Astrocyte of the spinal cord (primary cell): Measurements from ENCODE around the gene CELSR2.
A peak's percentile ranks its signal among the peaks of the same experiment; 100 is the strongest.

Experiments used
- DNase-seq: peaks from one replicate; pipeline ENCODE4 v3.0.0; 2011; ENCODE audit warnings: low read depth, low spot score
- H3K4me3 ChIP-seq: 2 replicates; pipeline ENCODE4 v1.5.1; 2011; ENCODE audit warnings: low read depth, mild to moderate bottlenecking, low read length, moderate library complexity
- in situ Hi-C: cut with HindIII; loops from 2 replicates; pipeline ENCODE4 v1.10.0; 2017; ENCODE audit warnings: low sequenced_read_pairs
- TF ChIP-seq, protein P1 (sequence below): IDR thresholded peaks from 2 replicates; pipeline ENCODE4 v1.5.1; 2012; ENCODE audit warnings: low read depth, mild to moderate bottlenecking, low read length, inconsistent platforms

The CELSR2 gene

GRCh38 chr1:109306832-109307273 lies 57.5 kb downstream of the CELSR2 start, which contains the start of gene MYBPHL:
TSS of gene MYBPHL (minus strand) at chr1:109307011. CDS start at chr1:109306991, 20 bp downstream.
- H3K4me3 ChIP-seq: no peak within 1 kb of the TSS
- in situ Hi-C loops: no loop called here
- DNase-seq: no peak
- TF ChIP-seq, protein P1, sequence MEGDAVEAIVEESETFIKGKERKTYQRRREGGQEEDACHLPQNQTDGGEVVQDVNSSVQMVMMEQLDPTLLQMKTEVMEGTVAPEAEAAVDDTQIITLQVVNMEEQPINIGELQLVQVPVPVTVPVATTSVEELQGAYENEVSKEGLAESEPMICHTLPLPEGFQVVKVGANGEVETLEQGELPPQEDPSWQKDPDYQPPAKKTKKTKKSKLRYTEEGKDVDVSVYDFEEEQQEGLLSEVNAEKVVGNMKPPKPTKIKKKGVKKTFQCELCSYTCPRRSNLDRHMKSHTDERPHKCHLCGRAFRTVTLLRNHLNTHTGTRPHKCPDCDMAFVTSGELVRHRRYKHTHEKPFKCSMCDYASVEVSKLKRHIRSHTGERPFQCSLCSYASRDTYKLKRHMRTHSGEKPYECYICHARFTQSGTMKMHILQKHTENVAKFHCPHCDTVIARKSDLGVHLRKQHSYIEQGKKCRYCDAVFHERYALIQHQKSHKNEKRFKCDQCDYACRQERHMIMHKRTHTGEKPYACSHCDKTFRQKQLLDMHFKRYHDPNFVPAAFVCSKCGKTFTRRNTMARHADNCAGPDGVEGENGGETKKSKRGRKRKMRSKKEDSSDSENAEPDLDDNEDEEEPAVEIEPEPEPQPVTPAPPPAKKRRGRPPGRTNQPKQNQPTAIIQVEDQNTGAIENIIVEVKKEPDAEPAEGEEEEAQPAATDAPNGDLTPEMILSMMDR: no peak

GRCh38 chr1:109307274-109308021 lies 58.1 kb downstream of the CELSR2 start:
- in situ Hi-C loops: no loop called here
- TF ChIP-seq, protein P1: no peak
- no peak for DNase-seq
- no peak overlapping the region for H3K4me3 ChIP-seq

DNA sequence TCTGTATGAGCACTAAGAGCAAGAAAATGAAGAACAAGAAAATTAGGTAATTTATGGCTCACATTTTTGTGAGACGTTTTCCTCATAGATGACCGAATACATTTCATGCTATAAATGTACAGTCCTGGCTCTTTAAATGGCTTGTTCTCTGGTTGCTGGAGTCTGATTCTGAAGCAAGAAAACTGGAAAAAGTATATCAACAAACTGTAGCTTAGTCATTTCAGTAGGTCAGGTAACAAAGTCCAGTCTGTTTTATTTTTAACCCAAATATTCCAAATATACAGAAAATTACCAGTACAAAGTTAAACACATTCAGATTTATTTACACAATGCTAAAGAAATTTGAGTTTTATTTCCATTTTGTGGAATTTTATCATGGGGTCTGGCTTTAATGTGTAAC lies 60.0 kb downstream of the CELSR2 start:
- DNase-seq: no peak
- no peak overlapping the region for H3K4me3 ChIP-seq
- in situ Hi-C loops: no loop called here
- TF ChIP-seq, protein P1: no peak

DNA sequence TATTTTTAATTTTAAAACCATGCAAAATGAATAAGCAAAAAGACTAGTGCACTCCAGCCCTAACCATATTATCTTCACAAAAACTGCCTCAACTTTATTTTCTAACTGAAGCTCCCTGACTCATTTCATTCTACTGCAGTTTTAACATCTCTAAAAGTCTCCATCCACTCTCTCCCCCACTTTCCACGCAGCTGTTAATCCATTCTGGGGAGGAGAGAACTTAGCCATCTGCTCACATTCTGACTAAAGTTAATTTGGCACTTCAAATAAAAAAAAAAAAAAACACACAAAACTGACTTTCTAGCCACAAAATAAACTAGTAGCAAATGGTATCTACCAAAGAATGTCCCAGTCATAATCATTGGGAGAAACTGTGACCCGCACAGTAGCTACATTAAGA lies 62.9 kb downstream of the CELSR2 start:
- TF ChIP-seq, protein P1: no peak
- in situ Hi-C loops: no loop called here

DNA sequence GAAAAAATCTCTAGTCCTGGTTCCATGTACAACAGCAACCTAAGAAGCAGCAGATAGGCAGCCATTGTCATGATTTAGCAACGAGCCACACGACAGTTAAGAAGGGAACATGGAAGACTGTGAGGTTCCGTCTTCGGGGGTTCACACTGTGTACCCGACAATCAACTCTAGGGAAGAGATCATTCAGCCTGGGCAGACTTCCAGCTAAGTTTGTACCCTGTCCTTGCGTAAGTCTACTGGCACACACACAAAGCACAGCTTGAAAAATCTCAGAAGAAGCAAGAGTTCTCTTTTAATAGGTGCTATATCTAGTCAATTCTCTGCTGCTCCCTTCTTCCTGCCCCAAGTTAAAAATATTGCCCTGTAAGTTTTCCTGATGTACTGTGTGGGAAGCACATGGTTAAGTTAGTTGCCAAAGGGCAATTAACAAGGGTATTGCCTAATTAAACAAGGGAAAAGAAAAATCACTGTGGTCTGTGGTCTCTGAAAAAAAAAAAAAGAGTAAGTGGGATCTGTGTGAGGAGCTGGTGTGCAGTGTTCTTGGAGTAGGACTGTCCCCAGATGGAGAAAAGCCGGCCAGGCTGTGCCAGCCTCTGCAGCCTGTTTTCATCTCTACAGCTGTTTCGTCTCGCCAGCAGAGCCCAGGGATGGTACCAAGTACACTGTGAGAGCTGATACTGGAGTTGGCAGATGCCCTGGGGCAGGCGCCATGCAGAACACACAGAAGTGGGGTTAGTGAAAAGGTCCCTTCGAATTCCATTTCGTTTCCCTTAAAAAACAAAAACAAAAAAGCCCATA lies 63.8 kb downstream of the CELSR2 start:
- TF ChIP-seq, protein P1: no peak
- H3K4me3 ChIP-seq: no peak overlapping the region
- in situ Hi-C loops: no loop called here
- no peak for DNase-seq

More for the DNA sequence above, 62.9 kb downstream of the CELSR2 start:
- H3K4me3 ChIP-seq: no peak overlapping the region
- no peak for DNase-seq

DNA sequence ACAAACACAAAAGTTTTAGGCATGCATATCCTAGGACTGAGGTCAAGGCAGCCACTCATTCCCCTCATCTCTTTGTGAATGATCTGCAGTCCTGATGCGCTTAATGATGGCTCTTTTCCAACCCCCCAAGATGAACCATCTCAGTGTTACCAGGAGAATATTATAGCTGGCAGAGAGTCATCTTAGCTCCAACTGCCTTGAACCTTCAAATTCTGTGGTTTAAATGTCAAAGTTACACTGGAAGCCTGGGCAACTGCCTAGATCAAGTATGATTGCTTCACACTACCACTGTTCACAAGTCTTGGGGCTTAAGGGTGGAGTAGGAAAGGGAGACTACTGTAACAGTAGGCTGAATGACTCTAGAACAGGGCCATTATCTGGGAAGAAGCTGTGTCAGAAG lies 65.5 kb downstream of the CELSR2 start:
- peak; percentile 10 for DNase-seq
- TF ChIP-seq, protein P1: no peak
- in situ Hi-C loops: no loop called here

More for the DNA sequence above, 65.5 kb downstream of the CELSR2 start:
- no peak overlapping the region for H3K4me3 ChIP-seq
